NCI-H345 treated with DMSO at 0.1 percent for 48 hours (cell line): ENCODE data around the gene SLC22A12.
"Not testable (repeated sequence)": the region's sequence is repeated elsewhere in the genome, so short reads cannot be mapped to it uniquely, and the experiment has no call there.

ENCODE experiments used
- DNase-seq: peaks from one replicate; lab custom pipeline; 2025; ENCODE audit not compliant: unreplicated experiment; lab: John Stamatoyannopoulos, UW

Gene SLC22A12

GRCh38 chr11:64583296-64584262, 7.4 kb upstream of the SLC22A12 start:
- DNase-seq, result no peak

DNA sequence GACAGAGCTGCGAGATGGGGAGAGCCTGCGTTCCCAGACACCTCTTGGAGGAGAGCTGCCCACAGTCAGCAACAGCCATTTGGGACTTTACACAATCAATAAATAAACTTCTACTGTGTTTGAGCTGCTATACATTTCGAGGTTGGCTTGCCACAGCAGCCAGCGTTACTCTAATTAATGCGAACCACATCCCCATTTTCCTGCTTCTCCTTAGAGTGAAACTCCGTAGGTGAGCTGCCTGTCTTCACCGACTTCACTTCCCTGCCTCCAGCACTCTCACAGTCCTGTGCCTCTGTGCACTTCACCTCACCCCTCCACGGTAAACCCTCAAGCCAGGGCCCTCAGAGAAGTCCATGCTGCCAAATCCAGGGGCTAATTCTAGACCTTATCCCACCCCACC, 5.9 kb upstream of the SLC22A12 start:
- no peak for DNase-seq

DNA sequence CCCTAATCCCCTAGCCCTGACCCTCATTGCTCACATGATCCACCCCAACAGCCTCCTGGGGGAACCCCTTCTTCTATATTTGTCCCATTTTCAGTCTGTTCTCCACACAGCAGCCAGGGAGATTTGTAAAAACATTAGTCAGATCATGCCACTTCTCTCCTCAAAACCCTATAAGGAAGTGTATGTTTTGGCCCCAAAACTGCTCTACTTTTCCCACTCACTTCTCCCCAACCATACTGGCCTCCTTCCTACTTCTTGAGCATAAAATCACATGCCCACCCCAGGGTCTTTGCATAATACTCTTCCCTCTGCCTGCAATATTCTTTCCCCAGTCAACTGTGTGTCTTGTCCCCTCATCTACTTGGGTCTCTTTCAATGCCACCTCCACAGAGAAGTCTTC, 4.7 kb upstream of the SLC22A12 start:
- no peak for DNase-seq

GRCh38 chr11:64588701-64589100, 2.3 kb upstream of the SLC22A12 start:
- no peak for DNase-seq

- DNase-seq, result no peak
These were observed 525 bp downstream of the SLC22A12 start for GRCh38 chr11:64591257-64592233.

DNA sequence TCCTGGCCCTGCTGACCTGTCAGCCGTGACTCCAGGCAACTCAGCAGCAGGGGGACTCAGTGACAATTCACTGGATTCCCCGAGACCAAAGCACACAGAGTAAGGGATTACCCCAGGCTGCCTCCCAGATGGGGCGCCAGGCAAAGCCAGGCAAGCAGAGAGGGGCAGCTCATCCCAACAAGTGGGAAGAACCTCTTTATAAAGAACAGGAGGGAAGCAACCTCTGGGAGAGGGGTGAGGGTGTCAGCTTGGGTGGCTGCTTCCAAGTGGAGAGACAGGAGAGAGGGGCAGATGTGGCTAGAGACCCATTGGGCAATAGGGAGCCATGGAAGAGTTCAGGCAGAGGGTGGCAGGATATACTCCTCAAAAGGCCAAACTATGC, 1.2 kb downstream of the SLC22A12 start:
- DNase-seq, result no peak

DNA sequence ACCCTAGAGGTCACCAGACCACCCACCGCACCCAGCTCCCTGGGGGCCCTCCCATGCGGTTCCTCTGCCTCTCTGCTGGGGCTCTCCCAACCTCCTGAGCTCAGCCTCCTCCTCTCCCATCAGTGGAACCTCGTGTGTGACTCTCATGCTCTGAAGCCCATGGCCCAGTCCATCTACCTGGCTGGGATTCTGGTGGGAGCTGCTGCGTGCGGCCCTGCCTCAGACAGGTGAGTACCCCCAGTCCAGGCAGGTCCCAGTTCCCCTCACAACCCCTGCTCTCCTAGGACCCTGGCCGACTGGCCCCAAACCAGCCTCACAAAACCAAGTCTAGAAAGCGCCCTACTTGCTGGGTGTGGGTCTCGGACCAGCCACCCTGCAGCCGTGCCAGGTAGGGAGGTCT, 1.6 kb downstream of the SLC22A12 start:
- DNase-seq, result no peak

- no peak for DNase-seq
These were observed 2.4 kb downstream of the SLC22A12 start for GRCh38 chr11:64593156-64594105.

DNA sequence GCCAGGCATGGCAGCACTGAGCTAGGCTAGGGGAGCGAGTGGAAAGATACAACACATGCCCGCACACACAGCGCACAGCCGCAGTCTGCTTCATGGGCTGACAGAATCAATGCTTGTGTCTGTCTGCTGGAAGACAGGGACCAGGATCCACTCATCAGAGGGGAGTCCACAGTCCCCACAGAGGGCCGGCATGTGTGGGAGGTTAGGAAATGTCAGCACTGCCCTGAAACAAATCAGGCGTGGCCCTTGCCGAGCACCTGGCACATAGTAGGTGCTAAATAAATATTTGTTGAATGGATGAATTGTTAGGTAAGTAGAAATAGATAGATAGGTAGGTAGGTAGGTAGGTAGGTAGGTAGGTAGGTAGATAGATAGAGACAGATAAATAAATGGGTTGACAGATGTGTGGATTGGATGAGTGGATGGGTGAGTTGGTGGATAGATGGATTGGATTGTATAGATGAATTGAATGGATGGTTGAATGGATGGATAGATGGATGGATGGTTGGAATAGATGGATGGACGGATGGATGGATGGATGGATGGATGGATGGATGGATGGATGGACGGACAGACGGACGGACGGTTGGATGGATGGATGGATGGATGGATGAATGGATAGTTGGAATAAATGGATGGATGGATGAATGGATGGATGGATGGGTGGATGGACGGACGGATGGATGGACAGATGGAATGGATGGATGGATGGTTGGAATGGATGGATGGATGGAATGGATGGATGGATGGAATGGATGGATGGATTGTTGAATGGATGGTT, 3.3 kb downstream of the SLC22A12 start:
- DNase-seq, result no peak

- not testable (repeated sequence) for DNase-seq
These were observed 4.9 kb downstream of the SLC22A12 start for GRCh38 chr11:64595922-64596321.

GRCh38 chr11:64597671-64598101, 6.7 kb downstream of the SLC22A12 start:
- DNase-seq, result no peak

- DNase-seq, result no peak
These were observed 7.2 kb downstream of the SLC22A12 start for GRCh38 chr11:64598106-64598796.

- no peak for DNase-seq
These were observed 8.0 kb downstream of the SLC22A12 start for GRCh38 chr11:64598797-64599697.

DNA sequence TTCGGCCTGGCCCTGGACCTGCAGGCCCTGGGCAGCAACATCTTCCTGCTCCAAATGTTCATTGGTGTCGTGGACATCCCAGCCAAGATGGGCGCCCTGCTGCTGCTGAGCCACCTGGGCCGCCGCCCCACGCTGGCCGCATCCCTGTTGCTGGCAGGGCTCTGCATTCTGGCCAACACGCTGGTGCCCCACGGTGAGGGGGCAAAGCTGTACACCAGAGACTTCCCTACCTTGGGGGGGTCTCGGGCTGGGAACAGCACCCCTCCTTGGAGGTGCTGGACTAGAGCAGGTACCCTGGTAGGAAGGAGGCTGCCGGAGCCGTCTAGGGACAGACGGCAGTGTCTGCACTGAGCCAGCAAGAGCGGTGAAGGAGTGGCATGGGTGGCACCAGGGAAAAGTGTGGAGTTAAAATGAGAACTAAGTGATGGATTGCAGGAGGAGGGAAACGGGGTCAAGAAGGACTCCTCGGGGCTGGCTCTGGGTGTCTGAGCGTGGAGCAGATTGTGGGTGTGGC, 8.7 kb downstream of the SLC22A12 start:
- DNase-seq, result no peak

DNA sequence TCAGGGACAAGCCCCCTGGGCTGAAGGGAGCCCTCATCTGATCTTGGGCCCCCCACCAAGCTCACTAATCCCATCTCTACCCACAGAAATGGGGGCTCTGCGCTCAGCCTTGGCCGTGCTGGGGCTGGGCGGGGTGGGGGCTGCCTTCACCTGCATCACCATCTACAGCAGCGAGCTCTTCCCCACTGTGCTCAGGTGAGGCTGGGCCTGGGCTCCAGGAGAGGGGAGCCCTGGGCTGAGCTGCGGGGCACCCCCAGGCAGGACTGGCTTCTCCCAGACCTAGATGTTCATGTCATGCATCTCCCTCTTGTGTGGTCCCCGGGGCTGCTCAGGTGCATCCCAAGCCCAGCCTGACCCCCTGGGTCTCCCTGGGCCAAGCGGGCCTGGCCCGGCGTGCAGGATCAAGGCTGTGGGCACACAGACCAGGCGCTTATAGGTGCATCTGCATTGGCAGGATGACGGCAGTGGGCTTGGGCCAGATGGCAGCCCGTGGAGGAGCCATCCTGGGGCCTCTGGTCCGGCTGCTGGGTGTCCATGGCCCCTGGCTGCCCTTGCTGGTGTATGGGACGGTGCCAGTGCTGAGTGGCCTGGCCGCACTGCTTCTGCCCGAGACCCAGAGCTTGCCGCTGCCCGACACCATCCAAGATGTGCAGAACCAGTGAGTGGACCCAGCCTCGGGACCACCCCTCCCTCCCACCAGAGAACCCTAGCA, 9.4 kb downstream of the SLC22A12 start:
- no peak for DNase-seq

GRCh38 chr11:64601605-64602465, 10.8 kb downstream of the SLC22A12 start:
- DNase-seq, result no peak
